HG02938 (cell line): ENCODE data around the gene MYLK3.

Experiments used
- ATAC-seq: cut with Tn5 transposase; IDR thresholded peaks from one replicate; pipeline ENCODE4 v1.9.1; 2021; ENCODE audit warnings: mild to moderate bottlenecking, moderate library complexity; ENCODE audit not compliant: unreplicated experiment

Gene MYLK3

DNA sequence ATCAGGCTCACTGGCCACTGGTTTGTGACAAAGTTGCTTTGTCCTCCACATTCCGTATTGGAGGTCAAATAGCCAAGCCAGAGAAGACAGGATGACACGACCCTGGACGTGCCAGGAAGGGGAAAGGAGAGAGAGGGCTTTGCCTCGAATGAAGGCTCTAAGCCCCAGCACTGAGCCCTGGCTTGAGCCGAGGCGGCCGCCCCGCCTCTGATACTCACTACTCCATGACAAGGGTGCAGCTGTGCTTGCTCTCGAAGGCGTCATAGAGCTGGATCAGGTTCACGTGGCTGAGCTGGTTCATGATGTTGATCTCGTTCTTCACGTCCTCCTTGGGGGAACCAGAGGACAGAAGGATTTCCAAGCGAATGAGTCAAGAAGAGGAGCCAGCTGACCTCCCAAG, 19.3 kb downstream of the MYLK3 start:
- no peak for ATAC-seq

DNA sequence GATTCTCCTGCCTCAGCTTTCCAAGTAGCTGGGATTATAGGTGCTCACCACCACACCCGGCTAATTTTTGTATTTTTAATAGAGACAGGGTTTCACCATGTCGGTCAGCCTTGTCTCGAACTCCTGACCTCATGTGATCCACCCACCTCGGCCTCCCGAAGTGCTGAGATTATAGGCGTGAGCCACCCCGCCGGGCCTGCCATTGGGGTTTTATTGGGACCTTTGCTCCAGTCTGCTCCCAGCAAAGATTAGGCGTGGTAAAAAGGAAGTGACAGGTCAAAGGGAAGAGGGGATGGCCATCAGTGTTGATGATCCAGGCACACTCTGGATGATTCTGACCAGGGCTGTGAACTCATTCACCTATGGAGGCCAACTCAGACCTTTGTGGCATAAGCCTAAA, 20.5 kb downstream of the MYLK3 start:
- ATAC-seq = no peak

DNA sequence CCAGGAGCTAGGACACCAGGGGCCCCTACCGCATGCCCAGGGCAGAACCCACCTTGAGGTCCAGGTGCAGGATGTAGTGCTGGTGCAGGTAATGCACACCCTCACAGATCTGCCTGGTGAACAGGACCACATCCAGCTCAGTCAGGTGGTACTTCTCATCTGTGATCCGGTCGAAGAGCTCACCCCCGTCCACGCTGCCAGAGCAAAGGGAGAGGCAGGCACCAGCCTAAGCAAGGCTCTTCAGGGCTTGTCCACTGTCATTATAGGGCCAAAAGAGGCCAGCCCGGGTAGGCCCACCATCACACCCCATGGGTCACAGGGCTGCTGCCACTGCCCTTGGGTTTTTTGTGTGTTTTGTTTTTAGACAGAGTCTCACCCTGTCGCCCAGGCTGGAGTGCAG, 21.0 kb downstream of the MYLK3 start:
- no peak for ATAC-seq

DNA sequence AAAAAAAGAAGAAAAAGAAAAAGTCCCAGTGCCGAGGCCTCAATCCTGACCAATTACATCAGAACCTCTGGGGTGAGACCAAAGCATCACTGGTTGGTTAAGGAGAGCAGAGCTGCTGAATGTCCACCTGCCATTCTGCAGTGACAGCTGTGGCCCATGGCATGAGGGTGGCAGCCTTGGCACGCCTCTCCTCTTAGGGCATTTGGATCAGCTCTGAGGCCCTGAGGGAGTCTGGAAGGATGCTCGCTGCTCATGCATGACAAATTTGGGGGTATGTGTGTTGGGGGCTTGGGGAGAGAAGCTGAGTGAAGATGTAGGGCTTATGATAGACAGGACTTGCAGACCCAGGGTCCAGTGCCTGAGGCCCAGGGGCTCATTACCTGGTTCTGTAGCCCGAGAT, 26.3 kb downstream of the MYLK3 start:
- no peak for ATAC-seq

DNA sequence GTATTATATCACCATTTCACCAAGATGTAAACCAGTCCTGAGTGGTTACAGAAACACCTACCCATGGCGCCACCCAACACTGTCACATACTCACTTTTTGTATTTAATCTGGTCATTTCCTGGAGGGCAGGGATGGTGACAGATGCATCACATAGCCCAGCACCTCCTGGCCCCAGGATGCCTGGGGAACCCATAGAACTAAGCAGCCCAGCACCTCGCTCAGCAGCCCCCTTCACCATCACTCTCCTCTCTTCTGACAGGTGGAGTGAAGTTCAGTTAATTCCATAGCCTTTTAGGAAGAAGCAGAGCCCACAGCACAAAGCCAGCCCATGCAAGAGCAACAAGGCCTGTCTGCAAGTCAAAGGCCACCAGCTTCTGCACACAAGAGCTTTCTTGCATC, 27.5 kb downstream of the MYLK3 start:
- ATAC-seq = no peak

DNA sequence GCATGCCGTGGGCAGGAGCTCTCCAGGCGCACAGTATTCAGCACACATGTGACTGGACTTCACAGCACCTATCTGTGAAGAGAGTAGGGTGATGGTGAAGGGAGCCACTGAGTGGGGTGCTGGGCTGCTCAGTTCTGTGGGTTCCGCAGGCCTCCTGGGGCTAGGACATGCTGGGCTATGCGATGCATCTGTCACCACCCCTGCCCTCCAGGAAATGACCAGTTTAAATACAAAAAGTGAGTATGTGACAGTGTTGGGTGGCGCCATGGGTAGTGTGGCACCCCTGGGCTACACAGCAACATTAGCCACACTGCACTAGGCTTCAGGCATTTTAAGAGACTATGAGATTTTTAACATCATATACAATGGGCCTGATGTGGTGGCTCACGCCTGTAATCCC, 28.6 kb downstream of the MYLK3 start:
- no peak for ATAC-seq

DNA sequence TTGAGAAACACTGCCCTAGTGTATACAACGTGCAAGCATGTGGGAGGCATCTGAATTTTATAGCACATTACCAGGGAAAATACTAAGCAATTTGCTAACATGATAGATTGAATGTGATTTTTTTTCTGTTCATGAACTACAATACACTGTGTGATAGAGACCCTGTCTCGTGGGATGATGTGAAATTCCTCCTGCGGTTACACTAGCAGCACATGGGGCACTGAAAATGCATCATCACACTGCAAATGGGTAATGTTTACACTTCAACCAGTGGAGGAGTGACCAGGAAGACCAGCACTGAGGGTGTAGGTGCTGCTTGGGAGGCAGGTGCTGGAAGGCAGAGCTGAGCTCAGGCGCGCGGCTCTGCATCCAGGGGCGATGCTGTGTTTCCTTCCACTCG, 29.9 kb downstream of the MYLK3 start:
- no peak for ATAC-seq

DNA sequence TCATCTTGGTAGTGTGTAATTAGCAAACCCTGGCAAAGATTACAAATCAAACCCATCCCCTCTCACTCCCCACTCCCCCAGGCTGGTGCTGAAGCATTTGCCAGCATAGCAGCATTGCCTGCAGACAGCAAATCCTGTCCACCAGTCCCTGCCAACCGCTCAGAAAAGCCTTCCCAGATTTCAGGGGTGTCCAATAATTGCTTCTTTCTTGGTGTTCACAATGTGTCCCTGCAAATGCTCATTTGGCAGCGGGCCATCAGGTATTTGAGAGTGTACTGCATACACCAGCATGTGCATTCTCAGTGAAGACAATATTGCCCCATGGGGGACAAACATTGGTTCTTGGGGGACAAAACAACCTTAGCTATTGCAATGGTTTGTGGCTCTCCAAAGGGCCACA, 30.5 kb downstream of the MYLK3 start:
- ATAC-seq = no peak

DNA sequence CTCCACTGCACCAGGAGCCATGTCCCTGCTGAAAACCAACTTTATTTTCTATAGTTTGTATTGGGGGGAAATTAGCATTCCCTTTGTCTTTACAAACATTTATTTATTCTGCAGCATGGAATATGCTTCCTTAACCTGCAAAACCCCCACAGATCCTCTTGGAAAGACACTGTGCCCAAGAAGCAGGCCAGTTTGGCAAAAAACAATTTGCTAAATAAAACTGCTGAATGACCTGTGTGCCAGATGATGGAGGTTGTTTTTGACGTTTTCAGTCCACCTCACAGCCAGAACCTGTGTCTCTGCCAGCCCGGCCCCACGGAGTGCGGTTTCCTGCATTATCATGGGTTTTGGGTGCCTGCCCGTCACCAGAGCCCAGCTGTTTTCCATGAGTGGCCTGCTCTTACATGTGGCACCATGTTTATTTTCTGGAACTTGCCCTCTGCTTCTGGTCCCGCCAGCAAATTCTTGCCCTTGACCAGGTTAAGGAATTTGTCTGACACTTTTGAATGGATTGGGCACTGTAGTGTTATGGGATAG, 32.3 kb downstream of the MYLK3 start:
- no peak for ATAC-seq

DNA sequence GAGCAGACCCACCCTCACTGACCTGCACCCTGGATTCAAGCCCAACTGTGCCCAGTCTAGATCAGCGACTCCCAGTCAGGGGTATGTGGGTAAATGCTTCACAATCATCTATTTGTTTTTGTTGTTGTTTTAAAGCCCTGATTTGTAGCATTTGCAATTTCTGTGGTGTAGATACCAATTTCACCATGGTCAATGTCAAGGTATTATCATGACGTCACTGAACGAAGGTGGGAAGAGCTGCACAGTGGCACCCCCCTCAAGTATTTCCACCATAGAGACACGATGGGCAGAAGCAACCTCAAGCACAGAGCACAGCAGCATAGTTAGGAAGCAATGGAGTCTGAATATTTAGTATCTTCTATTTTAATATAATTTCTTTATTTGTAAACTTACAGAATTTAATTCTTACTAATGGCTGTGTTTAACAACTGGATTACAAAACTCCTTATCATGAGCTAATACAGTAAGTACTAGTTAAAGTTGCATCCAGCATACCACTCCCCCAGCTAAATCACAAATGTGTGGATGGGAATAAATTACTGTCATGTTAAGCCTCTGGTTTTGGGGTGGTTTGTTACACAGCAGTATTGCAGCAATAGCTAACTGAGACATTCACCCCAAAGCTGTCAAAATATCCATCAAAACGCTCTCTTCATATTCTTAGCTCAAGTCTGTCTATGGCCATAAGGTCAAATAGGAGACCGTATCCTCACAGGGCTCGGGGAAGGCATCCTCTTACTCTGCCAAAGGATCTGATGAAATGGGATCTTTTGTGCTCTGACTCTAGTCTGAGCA, 33.1 kb downstream of the MYLK3 start:
- no peak for ATAC-seq

DNA sequence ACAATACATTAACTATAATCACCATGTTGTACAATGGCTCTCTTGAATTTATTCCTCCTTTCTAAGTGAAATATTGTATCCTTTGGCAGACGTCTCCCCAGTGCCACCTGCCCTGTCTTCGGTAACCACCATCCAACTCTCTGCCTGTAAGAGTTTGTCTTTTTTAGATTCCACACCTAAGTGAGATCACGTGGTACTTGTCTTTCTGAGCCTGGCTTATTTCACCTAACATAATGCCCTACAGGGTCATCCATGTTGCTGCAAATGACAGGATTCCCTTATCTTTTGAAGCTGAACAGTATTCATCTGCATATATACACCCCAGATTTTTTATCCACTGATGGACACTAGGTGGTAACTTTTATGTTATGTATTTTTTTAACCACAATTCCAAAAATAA, 34.5 kb downstream of the MYLK3 start:
- ATAC-seq = no peak

DNA sequence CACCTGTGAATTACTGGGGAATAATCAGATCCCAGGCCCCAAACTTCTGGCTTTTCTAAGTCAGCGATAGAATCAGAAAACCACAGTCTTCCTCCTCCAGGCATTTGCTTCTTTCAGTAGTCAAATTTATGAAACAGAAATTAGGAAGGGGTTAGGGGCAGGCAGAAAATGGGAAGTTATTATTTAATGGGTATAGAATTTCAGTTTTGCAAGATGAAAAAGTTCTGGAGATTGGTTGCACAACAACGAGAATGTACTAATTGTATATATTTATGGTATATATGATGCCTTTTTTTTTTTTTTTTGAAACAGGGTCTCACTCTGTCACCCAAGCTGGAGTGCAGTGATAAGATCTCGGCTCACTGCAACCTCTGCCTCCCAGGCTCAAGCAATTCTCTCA, 35.2 kb downstream of the MYLK3 start:
- ATAC-seq = no peak

DNA sequence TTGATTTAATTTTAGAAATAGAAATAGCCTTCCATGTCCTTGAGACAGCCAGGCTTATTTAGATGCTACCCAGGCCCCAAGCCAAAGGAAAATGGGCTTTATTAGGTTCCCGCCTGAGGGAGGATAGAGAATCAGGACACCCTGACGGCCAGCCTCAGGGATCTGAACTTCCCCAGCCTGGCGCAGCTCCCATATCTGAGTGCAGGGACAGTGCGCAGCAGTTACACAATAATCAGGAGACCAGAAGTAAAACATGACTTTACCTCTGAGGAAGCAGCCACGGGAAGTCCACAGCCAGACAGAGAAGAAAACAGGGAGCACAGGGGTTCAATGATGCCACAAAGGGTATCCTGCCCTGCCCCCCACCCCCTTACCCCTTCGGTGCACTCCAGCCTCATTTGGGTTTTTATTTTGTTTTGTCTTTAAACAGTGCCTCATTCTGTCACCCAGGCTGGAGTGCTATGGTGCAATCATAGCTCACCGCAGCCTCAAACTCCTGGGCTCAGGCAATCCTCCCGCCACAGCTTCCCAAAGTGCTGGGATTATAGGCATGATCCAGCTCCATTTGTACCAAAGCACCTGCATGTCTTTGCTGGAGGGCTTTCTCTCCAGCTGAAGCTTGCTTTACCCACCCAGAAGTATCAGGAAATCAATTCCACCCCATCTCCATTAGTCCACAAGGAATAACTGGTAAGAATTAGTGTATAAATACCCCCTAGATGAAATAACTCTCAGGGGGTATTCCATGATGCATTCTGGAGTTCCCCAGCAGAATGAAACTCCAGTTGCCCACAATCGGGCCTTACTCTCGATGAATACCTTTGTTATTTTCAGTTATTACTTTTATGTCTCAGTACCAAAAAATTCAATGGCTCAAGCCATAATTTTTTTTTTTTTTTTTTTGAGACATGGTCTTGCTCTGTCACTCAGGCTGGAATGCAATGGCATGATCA, 36.8 kb downstream of the MYLK3 start:
- ATAC-seq = no peak

DNA sequence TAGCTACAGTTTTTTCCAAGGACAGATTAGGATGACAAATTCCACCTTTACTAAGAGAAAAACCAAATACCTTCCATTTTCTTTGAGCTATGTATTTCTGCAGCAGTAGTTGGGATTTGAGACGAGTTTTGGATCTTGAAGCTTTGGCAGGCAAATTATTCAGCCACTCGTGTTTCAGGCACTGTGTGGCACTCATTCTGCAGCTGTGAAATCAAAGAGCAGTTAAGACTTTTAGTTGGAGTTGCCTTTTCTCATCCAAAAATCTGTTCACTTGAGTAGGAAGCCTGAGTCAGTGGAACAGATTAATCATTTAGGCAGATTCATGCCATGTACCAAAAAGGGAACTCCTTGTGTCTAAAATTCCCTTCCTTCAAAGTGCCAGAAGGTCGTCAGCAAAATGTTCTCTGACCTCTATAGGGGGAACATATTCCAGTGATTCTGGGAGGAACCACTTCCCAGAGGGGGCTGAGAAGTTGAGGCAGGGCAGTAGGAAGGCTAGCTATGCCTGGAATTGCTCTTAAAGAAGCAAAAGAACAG, 38.6 kb downstream of the MYLK3 start:
- ATAC-seq = no peak

DNA sequence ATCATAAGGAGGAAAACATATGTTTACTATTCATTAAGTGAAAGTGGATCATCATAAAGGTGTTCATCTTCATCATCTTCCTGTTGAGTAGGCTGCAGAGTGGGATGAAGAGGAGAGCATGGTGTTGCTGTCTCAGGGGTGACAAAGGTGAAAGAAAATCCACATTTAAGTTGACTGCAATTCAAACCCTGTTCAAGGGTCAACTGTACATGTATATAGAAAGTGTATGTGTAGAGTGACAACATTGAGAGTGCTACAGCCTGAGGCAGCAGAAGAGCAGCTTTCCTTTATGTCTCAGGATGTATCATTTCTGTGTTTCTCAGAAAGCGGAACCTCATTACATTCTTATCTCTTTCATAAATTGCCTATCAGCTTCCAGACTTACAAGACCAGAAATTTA, 41.5 kb downstream of the MYLK3 start:
- no peak for ATAC-seq

DNA sequence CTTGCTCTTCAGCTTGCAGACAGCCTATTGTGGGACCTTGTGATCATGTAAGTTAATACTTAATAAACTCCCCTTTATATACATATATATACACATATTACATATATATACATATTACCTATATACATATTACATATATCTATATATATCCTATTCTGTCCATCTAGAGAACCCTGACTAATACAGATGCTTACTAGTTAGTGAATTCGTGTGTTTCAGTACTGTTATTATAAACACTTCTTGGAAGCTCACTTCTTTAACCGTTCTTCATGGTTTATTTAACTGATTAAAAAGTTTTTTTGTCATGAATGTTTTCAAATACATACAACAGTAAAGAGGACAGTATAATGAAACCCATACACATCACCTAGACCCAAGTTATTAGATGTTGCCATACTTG, 46.1 kb downstream of the MYLK3 start:
- ATAC-seq = no peak

DNA sequence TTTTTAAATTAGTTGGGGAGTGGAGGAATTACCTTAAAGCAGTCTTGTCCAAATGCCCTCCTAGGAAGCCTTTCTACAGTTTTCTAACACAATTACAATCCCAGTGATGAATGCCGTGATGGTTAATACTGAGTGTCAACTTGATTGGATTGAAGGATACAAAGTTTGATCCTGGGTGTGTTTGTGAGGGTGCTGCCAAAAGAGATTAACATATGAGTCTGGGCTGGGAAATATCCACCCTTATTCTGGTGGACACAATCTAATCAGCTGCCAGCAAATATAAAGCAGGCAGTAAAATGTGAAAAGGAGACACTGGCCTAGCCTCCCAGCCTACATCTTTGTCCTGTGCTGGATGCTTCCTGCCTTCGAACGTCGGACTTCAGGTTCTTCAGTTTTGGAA, 46.5 kb downstream of the MYLK3 start:
- no peak for ATAC-seq

DNA sequence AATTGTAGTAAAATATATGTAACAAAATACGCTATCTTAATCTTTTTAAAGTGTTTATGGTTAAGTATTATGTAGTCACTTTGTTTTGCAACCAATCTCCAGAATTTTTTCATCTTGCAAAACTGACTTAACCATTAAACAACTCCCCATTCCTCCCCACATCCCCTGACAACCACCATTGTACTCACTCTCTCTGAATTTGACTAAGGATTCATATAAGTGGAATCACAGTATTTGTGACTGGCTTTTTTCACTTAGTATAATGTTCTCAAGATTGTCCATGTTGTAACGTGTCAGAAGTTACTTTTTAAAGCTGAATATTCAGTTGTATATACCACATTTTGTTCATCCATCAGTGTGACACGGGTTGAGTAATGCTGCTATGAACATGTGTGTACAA, 48.1 kb downstream of the MYLK3 start:
- ATAC-seq = no peak

DNA sequence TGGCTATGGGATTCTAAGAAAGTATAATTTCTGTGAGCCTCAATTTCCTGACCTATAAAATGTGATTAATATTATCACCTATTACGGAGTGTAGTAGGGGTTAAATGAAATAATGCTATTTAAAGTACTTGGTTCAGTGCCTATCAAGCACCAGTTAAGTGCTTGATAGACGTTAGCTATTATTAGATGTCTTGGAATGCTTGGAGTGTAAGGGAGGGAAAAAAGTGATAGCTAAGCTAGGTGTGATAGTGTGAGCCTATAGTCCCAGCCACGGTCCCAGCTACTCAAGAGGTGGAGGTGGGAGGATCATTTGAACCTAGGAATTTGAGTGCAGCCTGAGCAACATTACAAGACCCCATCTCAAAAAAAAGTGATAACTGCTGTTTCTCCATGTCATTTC, 51.2 kb downstream of the MYLK3 start:
- no peak for ATAC-seq

DNA sequence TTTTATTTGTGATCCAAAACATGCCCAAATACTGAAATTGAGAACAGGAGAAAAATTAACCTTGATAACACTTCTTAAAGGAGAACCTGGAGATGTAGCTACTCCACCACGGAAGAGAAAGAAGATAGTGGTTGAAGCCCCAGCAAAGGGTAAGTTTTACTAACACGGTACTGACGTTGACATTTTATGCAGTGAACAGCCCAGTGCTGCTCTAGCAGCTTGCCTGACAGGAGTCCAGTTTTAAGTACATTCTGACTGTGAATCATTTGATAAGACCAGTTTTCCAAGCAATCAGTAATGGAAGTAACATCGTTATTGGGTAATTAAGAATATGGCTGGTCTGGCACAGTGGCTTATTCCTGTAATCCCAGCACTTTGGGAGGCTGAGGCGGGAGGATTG, 52.2 kb downstream of the MYLK3 start:
- ATAC-seq = no peak

DNA sequence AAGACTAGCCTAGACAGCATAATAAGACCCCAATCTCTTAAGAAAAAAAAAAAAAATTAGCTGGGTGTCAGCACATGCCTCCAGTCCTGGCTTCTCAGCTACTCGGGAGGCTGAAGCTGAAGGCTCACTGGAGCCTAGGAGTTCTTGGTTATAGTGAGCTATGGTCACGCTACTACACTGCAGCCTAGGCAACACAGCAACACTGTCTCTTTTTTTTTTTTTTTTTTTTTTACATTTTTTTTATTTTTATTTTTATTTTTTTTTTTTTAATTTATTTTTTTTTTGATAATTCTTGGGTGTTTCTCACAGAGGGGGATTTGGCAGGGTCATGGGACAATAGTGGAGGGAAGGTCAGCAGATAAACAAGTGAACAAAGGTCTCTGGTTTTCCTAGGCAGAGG, 54.5 kb downstream of the MYLK3 start:
- no peak for ATAC-seq

DNA sequence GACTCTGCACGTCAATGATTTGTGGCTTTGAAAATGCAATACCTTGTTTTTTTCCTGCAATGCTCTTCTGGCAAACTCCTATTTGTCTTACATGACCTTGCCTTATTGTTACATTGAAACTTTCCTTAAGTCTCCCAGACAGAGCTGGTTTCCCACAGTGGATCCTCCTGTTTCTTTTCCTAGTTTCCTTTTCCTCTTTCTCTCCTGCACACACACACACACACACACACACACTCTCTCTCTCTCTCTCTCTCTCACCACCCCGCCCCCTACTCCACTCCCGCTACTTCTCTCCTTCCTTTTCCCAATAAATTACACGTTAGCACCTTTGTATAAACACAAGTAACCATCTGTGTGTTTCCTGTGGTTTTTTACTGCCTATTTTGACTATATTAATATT, 56.4 kb downstream of the MYLK3 start:
- ATAC-seq = no peak
